H1 (cell line): ENCODE data around the gene MADD. TPM values are rescaled to one million over a fixed set of nuclear protein-coding genes. Genes with fewer than 3 reads are reported as not detected.

Source experiments
- PHF8 ChIP-seq: fragments of 200-600 bp; sonication (generic); conservative IDR thresholded peaks from 2 replicates; pipeline ENCODE4 v1.7.1; 2012; ENCODE audit warnings: low read depth, mild to moderate bottlenecking, inconsistent platforms, low read length, moderate library complexity
- POLR2A ChIP-seq, 2 experiments: IDR thresholded peaks; 1 replicate in 1 of 2; 2 replicates in 1 of 2; pipeline ENCODE4 v1.6.1; 2011; ENCODE audit warnings: low read depth in 2 of 2, low read length in 2 of 2, mild to moderate bottlenecking in 2 of 2; ENCODE audit errors: control extremely low read depth in 1 of 2
- SIN3A ChIP-seq, 2 experiments: IDR thresholded peaks in 1 of 2; conservative IDR thresholded peaks in 1 of 2; 2 replicates each; pipeline ENCODE4 v1.6.1; 2011 to 2012; ENCODE audit warnings: low read length in 2 of 2, improper control_type of control experiment in 1 of 2, low read depth in 1 of 2, mild to moderate bottlenecking in 1 of 2
- SIX5 ChIP-seq: IDR thresholded peaks from 2 replicates; pipeline ENCODE4 v1.6.1; 2011; ENCODE audit warnings: mild to moderate bottlenecking, low read depth, low read length
- TAF1 ChIP-seq: IDR thresholded peaks from 2 replicates; pipeline ENCODE4 v1.6.1; 2011; ENCODE audit warnings: mild to moderate bottlenecking, low read depth, low read length
- polyA plus RNA-seq, 7 experiments: library from polyadenylated mRNA; depleted of rRNA in 3 of 7; stranded (reverse) in 5 of 7; unstranded in 2 of 7; fragments of >200 nt in 5 of 7; fragments of 200-250 nt in 2 of 7; gene quantifications; 1 replicate in 5 of 7; 2 replicates in 1 of 7; 4 replicates in 1 of 7; pipeline versions ENCODE4 v1.2.1 to v1.2.3, GENCODE V29; 2011 to 2013; ENCODE audit warnings: missing spikeins in 2 of 7, mixed read lengths in 2 of 7
- total RNA-seq: library from RNA; stranded (reverse); fragmentation: NEBNext Ultra II Directional; extraction: Animal tissue kit (Norgen Biotek cat#: 25700); gene quantifications from 2 replicates; pipeline ENCODE4 v1.2.1, GENCODE V29; 2021

The MADD gene
- total and polyA plus RNA-seq, 2 of the 8 experiments (the other 6 are each of a cell fraction or from before 2014, with no cell fraction given): 32.5 to 45.4 TPM

GRCh38 chr11:47269829-47270305 is at the start of gene MADD (continued):
- TF ChIP-seq PHF8 (peak; percentile 75), SIX5 (no peak), SIN3A (conservative IDR thresholded peaks at IDR 0.05 in 1 of 2, IDR thresholded peaks at IDR 0.05 in 1 of 2; ENCODE audit: low read depth in 1 of 2, low read length in 2 of 2) (0 out of 4 replicates have a peak, but pooled peaks of 1 of the 2 experiments have one; percentile 21), TAF1 (peak; percentile 44), POLR2A (IDR thresholded peaks at IDR 0.05; ENCODE audit: control extremely low read depth in 1 of 2, low read depth in 2 of 2, low read length in 2 of 2) (peak; percentile 36 to 51)
